ENCODE data around the gene PRIMA1.

PRIMA1 gene

DNA sequence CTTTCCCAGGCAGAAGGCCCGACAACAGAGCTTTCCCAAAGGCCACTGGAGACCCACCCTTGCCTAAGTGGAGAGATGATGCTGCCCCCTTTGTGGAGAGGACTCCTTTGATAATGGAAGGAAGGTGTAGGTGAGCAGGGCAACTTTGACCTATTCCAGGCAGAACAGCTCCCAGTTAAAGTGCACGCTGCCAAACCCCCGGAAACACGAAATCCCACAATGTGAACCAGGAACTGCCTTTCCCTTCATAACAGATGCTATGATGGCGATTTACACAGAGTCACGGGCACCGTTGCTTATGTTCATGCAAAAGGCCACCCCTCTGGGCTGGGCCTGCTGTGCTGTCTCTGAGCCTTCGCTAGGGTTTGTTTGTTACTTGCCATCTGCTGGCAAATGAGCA is 34.6 kb downstream of the PRIMA1 start:
- DNase-seq (ENCODE audit: low read depth), result no peak

GRCh38 chr14:93752980-93753561 is 35.2 kb downstream of the PRIMA1 start:
- DNase-seq (ENCODE audit: low read depth), result no peak

DNA sequence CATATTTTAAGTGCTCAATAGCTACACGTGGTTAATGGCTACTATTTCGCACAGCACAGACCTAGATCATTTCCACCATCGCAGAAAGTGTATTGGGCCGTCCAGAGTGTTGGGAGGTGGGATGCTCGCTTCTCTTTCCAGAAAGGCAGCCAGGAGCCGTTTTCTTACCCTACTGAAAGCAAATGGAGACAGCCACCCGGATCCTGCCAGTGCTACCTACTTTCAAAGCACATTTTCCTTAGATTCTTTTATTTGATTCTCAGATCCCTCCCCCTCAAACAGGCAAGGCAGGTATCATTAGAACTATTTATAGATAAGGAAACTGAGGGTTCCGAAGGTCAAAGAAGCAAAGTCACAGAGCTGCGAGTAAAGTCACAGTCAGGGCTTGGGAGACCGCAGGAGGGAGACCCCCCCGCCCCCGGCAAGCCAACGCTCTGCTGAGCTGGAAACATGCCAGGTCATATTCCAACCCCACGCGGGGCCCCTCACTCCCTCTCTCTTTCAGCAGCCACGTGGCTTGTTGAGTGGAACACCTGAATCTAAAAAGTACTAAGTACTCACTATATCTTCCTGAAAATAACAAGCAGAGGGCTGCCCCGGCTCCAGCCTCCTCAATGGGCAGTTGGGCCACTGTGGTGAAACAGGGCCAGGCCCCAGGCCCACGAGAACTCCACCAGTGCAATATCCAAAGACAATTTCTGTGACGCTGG is 36.2 kb downstream of the PRIMA1 start:
- no peak for DNase-seq (ENCODE audit: low read depth)

DNA sequence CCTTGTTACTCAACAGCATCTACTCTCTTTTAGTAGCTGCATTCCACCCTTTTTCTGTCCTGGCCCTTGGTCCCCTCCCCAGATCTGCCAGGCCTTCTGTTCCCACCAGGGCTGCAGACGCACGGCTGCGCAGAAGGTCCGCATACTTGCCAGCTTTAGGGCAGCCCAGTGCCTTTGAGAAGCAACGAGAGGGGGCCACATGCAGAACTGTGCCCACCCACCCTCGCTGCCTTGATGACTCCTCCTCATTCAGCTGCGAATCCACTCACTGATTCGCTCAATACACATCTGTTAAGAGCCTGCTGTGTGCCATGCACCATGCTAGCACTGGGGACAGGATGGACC is 39.2 kb downstream of the PRIMA1 start:
- no peak for DNase-seq (ENCODE audit: low read depth)

- DNase-seq (ENCODE audit: low read depth), result no peak
Measured at GRCh38 chr14:93748208-93749075, 39.8 kb downstream of the PRIMA1 start.

DNA sequence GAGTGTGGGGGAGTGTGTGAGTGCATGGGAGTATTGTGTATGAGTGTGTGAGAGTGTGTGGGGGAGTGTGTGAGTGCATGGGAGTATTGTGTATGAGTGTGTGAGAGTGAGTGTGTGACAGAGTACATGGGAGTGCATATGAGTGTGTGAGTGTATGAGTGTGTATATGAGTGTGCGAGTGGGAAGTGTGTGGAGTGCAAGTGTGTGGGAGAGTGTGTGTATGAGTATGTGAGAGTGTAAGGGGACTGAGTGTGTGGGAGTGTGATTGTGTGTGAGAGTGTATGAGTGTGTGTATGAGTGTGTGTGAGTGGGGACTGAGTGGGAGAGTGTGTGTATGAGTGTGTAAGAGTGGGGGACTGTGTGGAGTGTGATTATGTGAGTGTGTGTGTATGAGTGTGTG is 40.7 kb downstream of the PRIMA1 start:
- DNase-seq (ENCODE audit: low read depth), result no peak

- DNase-seq (ENCODE audit: low read depth), result no peak
Measured at GRCh38 chr14:93747102-93747501, 41.2 kb downstream of the PRIMA1 start.

DNA sequence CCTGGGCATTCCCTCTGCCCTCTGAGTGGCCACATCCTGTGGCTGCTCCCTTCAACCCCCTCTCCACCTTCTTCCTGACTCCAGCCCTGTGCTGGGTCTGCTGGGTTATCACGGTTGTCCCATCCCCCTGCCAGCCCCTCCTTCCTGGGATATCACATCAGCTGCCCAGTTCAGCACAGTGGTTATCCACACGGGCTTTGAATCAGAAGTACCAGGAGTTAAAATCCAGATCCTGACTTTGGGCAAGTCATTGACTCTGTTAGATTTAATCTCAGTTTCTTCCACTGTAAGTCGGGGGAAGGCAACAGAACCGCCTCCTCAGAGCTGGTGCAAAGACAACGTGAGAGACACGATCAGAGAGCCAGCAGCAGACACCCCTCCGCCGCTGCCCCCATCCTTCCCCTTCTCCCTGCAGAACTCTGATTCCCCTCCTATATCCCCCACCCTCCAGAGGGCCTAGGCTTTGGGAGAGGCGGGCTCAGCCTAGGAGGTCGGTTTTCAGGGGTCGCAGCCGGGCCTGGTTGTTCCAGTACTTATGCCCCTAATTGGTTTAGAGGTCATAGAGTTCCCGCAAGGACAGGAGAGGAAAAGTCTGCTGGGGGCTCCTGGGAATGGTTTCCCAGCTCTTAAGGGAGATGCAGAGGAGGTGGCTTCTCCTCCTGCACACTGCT is 42.5 kb downstream of the PRIMA1 start:
- DNase-seq (ENCODE audit: low read depth), result no peak

DNA sequence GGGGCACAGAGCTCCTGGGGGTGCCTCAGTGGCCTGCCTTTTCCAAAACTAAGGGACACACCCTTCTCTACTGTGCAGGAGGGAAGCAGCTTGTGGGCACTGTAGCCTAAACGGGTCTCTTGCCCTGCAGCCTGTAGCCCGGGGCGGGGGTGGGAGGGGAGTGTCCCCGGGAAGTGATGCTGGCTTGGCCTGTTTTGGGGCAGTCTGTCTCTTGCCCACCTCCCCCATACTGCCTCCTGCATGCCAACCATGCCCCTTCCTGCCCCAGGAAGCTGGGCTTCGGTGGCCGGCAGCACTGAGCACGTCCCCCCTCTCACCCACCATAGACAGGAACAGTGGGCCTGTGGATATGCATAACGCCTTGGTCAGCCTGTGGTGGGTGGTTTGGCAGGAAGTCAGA is 43.4 kb downstream of the PRIMA1 start:
- DNase-seq (ENCODE audit: low read depth), result no peak

GRCh38 chr14:93744176-93744575 is 44.1 kb downstream of the PRIMA1 start:
- no peak for DNase-seq (ENCODE audit: low read depth)

DNA sequence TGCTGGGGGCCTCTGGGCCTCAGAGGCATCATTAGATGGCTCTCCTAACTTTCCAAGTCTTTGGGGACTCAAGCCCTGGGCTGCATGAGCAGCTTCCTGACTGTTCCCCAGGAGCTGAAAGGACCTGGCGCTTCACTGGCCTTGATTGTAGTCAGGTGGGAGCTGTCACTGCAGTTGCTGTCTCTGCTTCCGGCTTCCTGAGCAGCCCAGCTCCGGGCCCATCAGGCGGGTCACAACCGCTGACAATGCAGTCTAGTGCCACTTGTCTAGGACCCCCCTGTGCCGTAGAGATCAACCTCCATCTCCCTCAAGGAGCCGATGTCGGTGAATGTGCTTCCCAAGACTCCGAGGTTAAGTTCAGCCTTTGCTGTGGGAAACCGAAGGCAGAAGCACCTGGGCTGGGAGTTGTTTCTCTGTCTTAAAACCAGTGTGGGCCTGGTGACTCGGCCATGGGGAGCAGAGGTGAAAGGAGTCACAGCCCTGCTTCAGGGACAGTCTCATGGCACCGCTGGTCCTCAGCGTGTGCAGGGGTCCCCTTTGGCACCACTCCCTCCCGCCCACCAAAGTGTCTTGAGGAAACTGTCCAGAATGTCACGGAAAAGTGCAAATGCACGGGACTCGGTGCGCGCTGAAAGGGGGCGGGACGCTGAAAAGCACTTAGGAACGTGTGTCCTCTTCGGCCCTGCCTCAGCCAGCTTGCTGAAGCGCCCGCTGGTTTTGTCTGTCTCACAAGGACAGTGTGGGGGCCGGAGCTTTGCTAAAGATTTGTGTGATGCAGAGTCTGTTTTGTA is 44.8 kb downstream of the PRIMA1 start:
- DNase-seq (ENCODE audit: low read depth), result no peak

GRCh38 chr14:93742761-93743160 is 45.5 kb downstream of the PRIMA1 start:
- DNase-seq (ENCODE audit: low read depth), result no peak

GRCh38 chr14:93741556-93742230 is 46.6 kb downstream of the PRIMA1 start:
- no peak for DNase-seq (ENCODE audit: low read depth)

- no peak for DNase-seq (ENCODE audit: low read depth)
Measured at GRCh38 chr14:93737634-93738033, 50.7 kb downstream of the PRIMA1 start.

GRCh38 chr14:93736378-93737014 is 51.8 kb downstream of the PRIMA1 start:
- DNase-seq (ENCODE audit: low read depth), result no peak

DNA sequence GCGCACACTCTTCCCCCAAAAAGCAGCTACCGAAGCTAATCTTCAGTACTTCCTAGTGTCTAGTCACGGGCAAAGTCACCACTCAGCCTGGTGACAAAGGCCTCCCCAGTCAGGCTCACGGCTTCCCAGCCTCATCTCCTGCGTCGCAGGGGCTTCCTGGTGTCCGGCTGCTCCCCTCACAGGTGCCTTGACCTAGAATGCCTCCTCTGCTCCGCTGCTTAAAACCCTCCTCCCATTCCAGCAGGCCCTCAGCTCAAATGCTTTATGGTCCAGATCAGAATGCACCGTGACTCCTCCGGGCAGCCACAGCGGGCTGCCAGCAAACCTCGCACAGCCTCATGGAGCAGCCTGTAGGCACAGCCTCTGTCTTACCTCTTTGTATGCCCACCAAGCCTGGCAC is 53.1 kb downstream of the PRIMA1 start:
- DNase-seq (ENCODE audit: low read depth), result no peak

- no peak for DNase-seq (ENCODE audit: low read depth)
Measured at GRCh38 chr14:93734086-93734822, 54.0 kb downstream of the PRIMA1 start.

GRCh38 chr14:93733631-93734030 is 54.7 kb downstream of the PRIMA1 start:
- no peak for DNase-seq (ENCODE audit: low read depth)

DNA sequence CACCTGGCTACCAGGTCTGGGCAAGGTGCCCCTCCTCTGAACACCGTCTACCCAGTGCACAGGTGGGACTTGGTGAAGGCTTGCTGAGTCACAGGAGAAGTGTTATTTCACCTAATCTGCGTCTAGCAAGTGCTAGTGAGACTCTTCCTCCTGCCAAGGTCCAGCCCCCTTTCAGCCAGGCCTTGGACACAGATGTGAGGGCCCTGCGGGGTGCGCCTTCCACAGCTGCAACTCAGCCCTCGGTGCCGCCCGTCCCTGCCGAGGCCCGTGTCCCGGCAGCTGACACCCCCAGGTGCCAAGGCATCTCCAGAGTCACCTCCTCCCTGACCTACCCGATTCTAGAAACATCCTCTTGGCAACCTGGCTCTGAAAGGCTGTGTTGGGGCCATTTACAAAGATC is 55.1 kb downstream of the PRIMA1 start:
- no peak for DNase-seq (ENCODE audit: low read depth)

DNA sequence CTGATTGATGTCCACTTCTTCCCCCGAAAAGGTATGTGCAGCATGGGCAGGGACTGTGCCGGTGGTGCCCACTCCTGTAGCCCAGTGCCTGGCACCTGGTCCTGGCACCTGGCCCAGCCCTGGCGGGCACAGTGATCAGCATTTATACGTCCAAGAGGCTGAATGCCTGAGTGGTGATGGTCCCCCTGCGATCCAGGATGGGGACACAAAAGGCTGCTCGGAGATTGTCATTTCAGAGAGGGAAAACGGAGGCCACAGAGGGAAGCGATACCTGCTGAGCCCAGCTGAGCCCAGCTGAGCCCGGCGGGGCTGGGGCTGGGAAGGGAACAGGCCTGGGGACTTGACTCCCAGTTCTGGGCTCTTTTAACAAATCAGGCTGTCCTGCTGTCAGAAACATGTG is 55.8 kb downstream of the PRIMA1 start:
- DNase-seq (ENCODE audit: low read depth), result no peak

Measured in stimulated activated CD8-positive, alpha-beta memory T cell treated with anti-CD3 and anti-CD28 coated beads, Interleukin-12 subunit alpha, Interleukin-12 subunit beta, amount 100 ng/mL, for 1 hour (primary cell).